ENCODE data around the gene SLC25A44. TPM values are rescaled to one million over a fixed set of nuclear protein-coding genes. Genes with fewer than 3 reads are reported as not detected.

SLC25A44 gene, protein sequence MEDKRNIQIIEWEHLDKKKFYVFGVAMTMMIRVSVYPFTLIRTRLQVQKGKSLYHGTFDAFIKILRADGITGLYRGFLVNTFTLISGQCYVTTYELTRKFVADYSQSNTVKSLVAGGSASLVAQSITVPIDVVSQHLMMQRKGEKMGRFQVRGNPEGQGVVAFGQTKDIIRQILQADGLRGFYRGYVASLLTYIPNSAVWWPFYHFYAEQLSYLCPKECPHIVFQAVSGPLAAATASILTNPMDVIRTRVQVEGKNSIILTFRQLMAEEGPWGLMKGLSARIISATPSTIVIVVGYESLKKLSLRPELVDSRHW
- total RNA-seq (2014; rRNA removed; shearing (Covaris generic)), result 24.3 and 28.2 TPM in 2 replicates

GRCh38 chr1:156193488-156194299, at the start of gene SLC25A44:
Gene SLC25A44 (plus strand): TSS chr1:156194104. CDS start chr1:156199848, 5,744 bp downstream.

GRCh38 chr1:156153362-156153761, 40.5 kb upstream of the SLC25A44 start, which contains the start of gene SEMA4A:
Gene SEMA4A (plus strand): TSS chr1:156153585. CDS start chr1:156154579, 994 bp downstream.

GRCh38 chr1:156212833-156213643, 19.1 kb downstream of the SLC25A44 start, which contains the start of gene PMF1:
Gene PMF1 (plus strand): TSS chr1:156213007. CDS start chr1:156213016, 9 bp downstream.

DNA sequence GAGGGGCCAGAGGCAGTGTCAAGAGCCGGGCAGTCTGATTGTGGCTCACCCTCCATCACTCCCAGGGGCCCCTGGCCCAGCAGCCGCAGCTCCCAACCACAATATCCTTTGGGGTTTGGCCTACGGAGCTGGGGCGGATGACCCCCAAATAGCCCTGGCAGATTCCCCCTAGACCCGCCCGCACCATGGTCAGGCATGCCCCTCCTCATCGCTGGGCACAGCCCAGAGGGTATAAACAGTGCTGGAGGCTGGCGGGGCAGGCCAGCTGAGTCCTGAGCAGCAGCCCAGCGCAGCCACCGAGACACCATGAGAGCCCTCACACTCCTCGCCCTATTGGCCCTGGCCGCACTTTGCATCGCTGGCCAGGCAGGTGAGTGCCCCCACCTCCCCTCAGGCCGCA, 48.0 kb downstream of the SLC25A44 start, which contains the start of gene BGLAP:
Gene BGLAP (plus strand): TSS at position 259 of the 400 bp plus-strand sequence. CDS start 48 bp downstream, at position 307.

GRCh38 chr1:156247460-156248322, 53.8 kb downstream of the SLC25A44 start, which contains the start of gene PAQR6:
Gene PAQR6 (minus strand): TSS chr1:156248056. CDS start chr1:156246731, 1,325 bp downstream.

Small RNA genes lying within 50 kb of the gene (small RNA-seq; reads per million reads assigned to genes)
- gene RF00568, result not detected

Other genes with a start within 250 kb of the SLC25A44 start
- gene ARHGEF2, start 215.6 kb upstream of the SLC25A44 start, total RNA-seq (2014; rRNA removed; shearing (Covaris generic)), result 548 and 632 TPM in 2 replicates
- 411 and 444 TPM in 2 replicates for gene SSR2, start 173.2 kb upstream of the SLC25A44 start, total RNA-seq (2014; rRNA removed; shearing (Covaris generic))
- 35.8 and 38.4 TPM in 2 replicates for gene UBQLN4, start 140.3 kb upstream of the SLC25A44 start, total RNA-seq (2014; rRNA removed; shearing (Covaris generic))
- gene LAMTOR2, start 139.3 kb upstream of the SLC25A44 start, total RNA-seq (2014; rRNA removed; shearing (Covaris generic)), result 104 and 106 TPM in 2 replicates
- gene RAB25, start 132.9 kb upstream of the SLC25A44 start, total RNA-seq (2014; rRNA removed; shearing (Covaris generic)), result not detected in 2 replicates
- gene MEX3A, start 111.6 kb upstream of the SLC25A44 start, total RNA-seq (2014; rRNA removed; shearing (Covaris generic)), result 6.8 and 11.9 TPM in 2 replicates
- 1,986 and 2,053 TPM in 2 replicates for gene LMNA, start 79.4 kb upstream of the SLC25A44 start, total RNA-seq (2014; rRNA removed; shearing (Covaris generic))
- 0.11 and 0.29 TPM in 2 replicates for gene SEMA4A, start 40.5 kb upstream of the SLC25A44 start, total RNA-seq (2014; rRNA removed; shearing (Covaris generic))
- gene PMF1, start 18.9 kb downstream of the SLC25A44 start, total RNA-seq (2014; rRNA removed; shearing (Covaris generic)), result 129 and 131 TPM in 2 replicates
- gene BGLAP, start 48.1 kb downstream of the SLC25A44 start, total RNA-seq (2014; rRNA removed; shearing (Covaris generic)), result 2.2 and 5.1 TPM in 2 replicates
- gene PAQR6, start 54.0 kb downstream of the SLC25A44 start, total RNA-seq (2014; rRNA removed; shearing (Covaris generic)), result 20.0 and 20.7 TPM in 2 replicates
- gene SMG5, start 88.7 kb downstream of the SLC25A44 start, total RNA-seq (2014; rRNA removed; shearing (Covaris generic)), result 93.9 and 103 TPM in 2 replicates
- 3.1 and 4.0 TPM in 2 replicates for gene TMEM79, start 90.2 kb downstream of the SLC25A44 start, total RNA-seq (2014; rRNA removed; shearing (Covaris generic))
- 86.4 and 110 TPM in 2 replicates for gene GLMP, start 101.6 kb downstream of the SLC25A44 start, total RNA-seq (2014; rRNA removed; shearing (Covaris generic))
- gene VHLL, start 105.2 kb downstream of the SLC25A44 start, total RNA-seq (2014; rRNA removed; shearing (Covaris generic)), result 0.19 TPM in 1 of 2 replicates, not detected in the other
- 455 and 469 TPM in 2 replicates for gene CCT3, start 144.2 kb downstream of the SLC25A44 start, total RNA-seq (2014; rRNA removed; shearing (Covaris generic))
- gene TSACC, start 144.4 kb downstream of the SLC25A44 start, total RNA-seq (2014; rRNA removed; shearing (Covaris generic)), result 0.50 TPM in 1 of 2 replicates, not detected in the other
- not detected in 2 replicates for gene RHBG, start 175.1 kb downstream of the SLC25A44 start, total RNA-seq (2014; rRNA removed; shearing (Covaris generic))